ENCODE data around the gene CD109. TPM values are rescaled to one million over a fixed set of nuclear protein-coding genes. Genes with fewer than 3 reads are reported as not detected.

Gene CD109
- total RNA-seq, 1 experiment from 2014 or later, result 3.2 TPM

DNA sequence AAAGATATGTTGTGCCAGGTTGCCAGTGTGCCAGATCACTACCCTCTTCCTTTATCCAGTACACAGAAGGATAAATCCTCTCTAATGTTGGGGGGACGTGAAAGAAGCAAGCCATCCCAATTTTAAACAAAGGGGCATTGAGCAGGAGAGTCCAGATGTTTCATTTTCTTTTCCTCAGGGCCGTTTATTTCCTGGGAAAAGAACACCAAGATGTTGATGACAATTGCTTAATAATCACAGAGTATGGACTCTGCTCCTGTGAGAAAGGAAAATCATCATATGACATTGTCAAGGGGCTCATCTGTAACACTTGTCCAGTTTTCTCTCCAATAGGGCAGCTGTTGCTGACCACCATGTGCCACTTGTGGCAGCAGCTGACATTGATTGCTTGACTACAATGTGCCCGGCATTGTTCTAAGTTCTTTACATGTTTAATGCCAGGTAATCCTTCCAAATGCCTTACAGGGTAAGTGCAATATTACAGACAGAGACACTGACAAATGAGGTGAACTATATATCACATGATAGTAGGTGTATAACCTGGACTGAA is 161.4 kb downstream of the CD109 start:
- Histone ChIP-seq H3K9me3 (ENCODE audit: control insufficient read depth, low read depth, low read length) (no peaks in the 10 kb centered on the region), H3T11ph (ENCODE audit: low read length) (no peak overlapping the region), H3K56ac (ENCODE audit: insufficient read length, low read depth, low read length) (no peak overlapping the region), H4K8ac (replicated peaks; ENCODE audit: insufficient read length, low read depth, low read length) (no peak overlapping the region), H3K27me3 (ENCODE audit: insufficient read depth, low read length) (no peaks in the 10 kb centered on the region), H3K23me2 (ENCODE audit: insufficient read length, low read depth, low read length, poor library complexity, severe bottlenecking) (no peaks in the 10 kb centered on the region), H2AK5ac (ENCODE audit: insufficient read length, low read length) (no peak overlapping the region), H4K20me1 (ENCODE audit: control insufficient read depth, insufficient read depth, insufficient read length) (no peaks in the 10 kb centered on the region), H3K79me2 (ENCODE audit: insufficient read depth, low read length) (no peaks in the 10 kb centered on the region), H3K4me1 (ENCODE audit: insufficient read depth, low read length) (no peaks in the 10 kb centered on the region), H3K4ac (ENCODE audit: low read depth, low read length) (no peak overlapping the region), H2BK12ac (ENCODE audit: insufficient read length, low read depth, low read length) (no peak overlapping the region), H4K91ac (ENCODE audit: insufficient read length, low read depth, low read length) (no peak overlapping the region), H3K14ac (ENCODE audit: insufficient read depth, low read length) (no peak overlapping the region), H3K9ac (ENCODE audit: extremely low read depth, insufficient read length, low read length) (no peak overlapping the region), H3K18ac (ENCODE audit: insufficient read length, low read depth, low read length) (no peak overlapping the region), H3K23ac (ENCODE audit: insufficient read length, low read depth, low read length) (no peak overlapping the region), H2BK20ac (ENCODE audit: low read depth, low read length, poor library complexity, severe bottlenecking) (no peak overlapping the region), H2BK120ac (ENCODE audit: low read depth, low read length, poor library complexity, severe bottlenecking) (no peak overlapping the region), H3K79me1 (ENCODE audit: insufficient read depth, low read depth, low read length, poor library complexity, severe bottlenecking) (no peaks in the 10 kb centered on the region), H3K4me2 (ENCODE audit: insufficient read depth, insufficient read length, low read length) (no peak overlapping the region), H3K27ac (ENCODE audit: insufficient read length, low read depth, low read length) (no peak overlapping the region), H2BK15ac (ENCODE audit: low read depth, low read length) (no peak overlapping the region), H2BK5ac (ENCODE audit: insufficient read length, low read length) (no peak overlapping the region), H2AFZ (ENCODE audit: low read length) (no peak overlapping the region), H4K5ac (ENCODE audit: insufficient read length, low read depth, low read length) (no peak overlapping the region)
- H3K36me3 Mint-ChIP-seq (ENCODE audit: insufficient read depth in 1 of 3, low read depth in 3 of 3), result no peaks in the 10 kb centered on the region
- H3K4me1 Mint-ChIP-seq, result no peaks in the 10 kb centered on the region
- H3K27ac Mint-ChIP-seq, result no peak overlapping the region
- H3K27me3 Mint-ChIP-seq (ENCODE audit: low read depth), result no peaks in the 10 kb centered on the region
- TF ChIP-seq CTCF (conservative IDR thresholded peaks at IDR 0.05), result no peak
- H3K9me3 Mint-ChIP-seq, result no peaks in the 10 kb centered on the region
- no CpG with 5 or more reads among the region's 3 CpGs for WGBS (ENCODE audit: extremely low coverage, insufficient read length, low lambda C conversion rate)
- no peak overlapping the region for H3K4me3 Mint-ChIP-seq
- DNase-seq, result no peak
